ENCODE results near the gene FAM110A. TPM values are rescaled to one million over a fixed set of nuclear protein-coding genes. Genes with fewer than 3 reads are reported as not detected.

The FAM110A gene
- total RNA-seq, 3 donors from 2014 or later, result 5.1 to 10.4 (median 8.4) TPM

- no peak for TF ChIP-seq CTCF (IDR thresholded peaks at IDR 0.05)
- ATAC-seq (no peak), DNase-seq (no peak)
- H3K9me3 ChIP-seq, result no peaks in the 10 kb centered on the region
- intact Hi-C loops (cut with DNase I, micrococcal nuclease), result no loop called here
- H3K4me1 ChIP-seq (ENCODE audit: low read depth), result no peaks in the 10 kb centered on the region
- no peaks in the 10 kb centered on the region for H3K36me3 ChIP-seq (ENCODE audit: low read depth)
- no peak overlapping the region for H3K4me3 ChIP-seq
Observed at GRCh38 chr20:869606-870005, 36.1 kb downstream of the FAM110A start.

GRCh38 chr20:870758-871157 lies 37.2 kb downstream of the FAM110A start:
- Histone ChIP-seq H3K9me3 (no peaks in the 10 kb centered on the region), H3K4me1 (ENCODE audit: low read depth) (no peaks in the 10 kb centered on the region), H3K4me3 (no peak overlapping the region), H3K36me3 (ENCODE audit: low read depth) (no peaks in the 10 kb centered on the region)
- no peak for TF ChIP-seq CTCF (IDR thresholded peaks at IDR 0.05)
- ATAC-seq (no peak), DNase-seq (no peak)
- intact Hi-C loops (cut with DNase I, micrococcal nuclease), result no loop called here

DNA sequence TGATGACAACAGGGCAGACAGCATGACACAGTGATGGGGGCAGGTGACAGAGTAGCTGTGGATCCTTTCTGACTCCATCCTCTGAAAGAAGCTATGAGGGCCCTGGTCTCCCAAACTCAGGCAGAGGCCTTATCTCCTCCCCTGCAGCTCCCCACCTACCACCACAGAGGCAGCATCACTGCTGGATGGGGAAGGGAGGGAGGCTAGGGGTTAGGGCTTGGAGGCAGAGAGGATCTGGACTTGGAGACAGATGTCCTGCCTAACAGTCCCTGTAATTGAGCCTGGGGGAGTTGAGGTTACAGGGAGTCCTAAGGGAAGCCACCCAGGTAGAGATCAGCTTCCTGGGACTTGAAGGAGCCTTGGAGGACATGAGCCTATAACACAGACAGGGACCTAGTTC lies 37.9 kb downstream of the FAM110A start:
- Histone ChIP-seq H3K4me3 (no peak overlapping the region), H3K4me1 (ENCODE audit: low read depth) (no peaks in the 10 kb centered on the region), H3K9me3 (no peaks in the 10 kb centered on the region), H3K36me3 (ENCODE audit: low read depth) (no peaks in the 10 kb centered on the region)
- ATAC-seq (no peak), DNase-seq (no peak)
- intact Hi-C loops (cut with DNase I, micrococcal nuclease), result no loop called here
- no peak for TF ChIP-seq CTCF (IDR thresholded peaks at IDR 0.05)

DNA sequence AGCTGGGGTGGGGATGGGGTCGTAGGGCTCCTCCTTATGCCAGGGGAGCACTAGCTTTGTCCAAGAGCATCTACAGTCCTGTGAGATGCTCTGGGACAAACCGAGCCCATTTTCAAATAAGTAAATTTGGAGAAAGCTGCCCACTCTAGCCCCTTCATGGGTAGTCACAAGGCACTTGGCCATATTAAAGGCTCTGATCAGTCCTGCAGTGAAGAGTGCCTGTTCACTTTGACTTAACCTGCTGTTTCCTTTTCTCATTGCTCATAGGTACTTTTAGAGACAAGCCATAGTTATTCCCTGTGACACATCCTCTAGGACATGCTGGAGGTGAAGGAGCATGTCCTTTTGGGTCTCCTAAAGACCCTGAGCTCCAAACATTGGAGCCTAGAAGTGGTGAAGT lies 38.4 kb downstream of the FAM110A start:
- H3K9me3 ChIP-seq, result no peaks in the 10 kb centered on the region
- no peak for TF ChIP-seq CTCF (IDR thresholded peaks at IDR 0.05)
- DNase-seq (no peak), ATAC-seq (no peak)
- no peak overlapping the region for H3K4me3 ChIP-seq
- no peaks in the 10 kb centered on the region for H3K4me1 ChIP-seq (ENCODE audit: low read depth)
- intact Hi-C loops (cut with DNase I, micrococcal nuclease), result no loop called here
- H3K36me3 ChIP-seq (ENCODE audit: low read depth), result no peaks in the 10 kb centered on the region

GRCh38 chr20:872855-873520 lies 39.5 kb downstream of the FAM110A start:
- no peak for ATAC-seq
- Histone ChIP-seq H3K9me3 (no peaks in the 10 kb centered on the region), H3K4me1 (ENCODE audit: low read depth) (no peaks in the 10 kb centered on the region), H3K4me3 (no peak overlapping the region), H3K36me3 (ENCODE audit: low read depth) (no peaks in the 10 kb centered on the region)
- intact Hi-C loops (cut with DNase I, micrococcal nuclease), result no loop called here
- no peak for TF ChIP-seq CTCF (IDR thresholded peaks at IDR 0.05)
- no peak for DNase-seq
